ENCODE data around the gene DSG1. TPM values are rescaled to one million over a fixed set of nuclear protein-coding genes. Genes with fewer than 3 reads are reported as not detected.

Gene DSG1
- total and polyA plus RNA-seq, 2 of the 8 experiments (the other 6 are each of a cell fraction or from before 2014, with no cell fraction given): 0.06 TPM; not detected in 1

DNA sequence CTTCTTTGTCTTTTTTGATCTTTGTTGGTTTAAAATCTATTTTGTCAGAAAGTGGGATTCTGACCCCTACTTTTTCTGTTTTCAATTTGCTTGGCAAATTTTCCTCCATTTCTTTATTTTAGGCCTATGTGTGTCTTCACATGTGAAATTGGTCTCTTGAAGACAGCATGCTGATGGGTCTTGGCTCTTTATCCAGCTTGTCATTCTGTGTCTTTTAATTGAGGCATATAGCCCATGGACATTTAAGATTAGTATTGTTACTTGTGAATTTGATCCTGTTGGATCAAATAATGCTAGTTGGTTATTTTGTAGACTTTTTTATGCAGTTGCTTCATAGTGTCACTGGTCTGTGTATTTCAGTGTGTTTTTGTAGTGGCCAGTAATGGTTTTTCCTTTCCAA is 26.3 kb upstream of the DSG1 start:
- ChIA-PET POLR2A (ENCODE audit: partially characterized antibody) (no interaction called here), CTCF (ENCODE audit: partially characterized antibody) (no interaction called here)
- Histone ChIP-seq H3K4me1 (replicated peaks in 1 of 4; ENCODE audit: control insufficient read depth in 3 of 4, insufficient read depth in 4 of 4, low read length in 3 of 4) (no peaks in the 10 kb centered on the region), H3K18ac (ENCODE audit: extremely low read depth, low read length) (no peak overlapping the region), H3K79me2 (ENCODE audit: control insufficient read depth in 1 of 2, insufficient read depth in 2 of 2, low read length in 2 of 2) (no peaks in the 10 kb centered on the region), H4K5ac (ENCODE audit: insufficient read length, low read depth, low read length) (no peak overlapping the region), H3K14ac (ENCODE audit: insufficient read length) (no peak overlapping the region), H3K79me1 (ENCODE audit: low read depth, low read length) (no peaks in the 10 kb centered on the region), H4K20me1 (replicated peaks in 1 of 2; ENCODE audit: control insufficient read depth in 1 of 2, insufficient read depth in 2 of 2, low read length in 2 of 2) (no peaks in the 10 kb centered on the region), H3K9me3 (ENCODE audit: insufficient read depth in 2 of 2, low read depth in 1 of 2, low read length in 1 of 2) (peaks cover 3 to 5% of the 10 kb centered on the region in 2 experiments; a peak in 1 of 4 replicates), H3K4me2 (ENCODE audit: insufficient read depth in 1 of 2, low read depth in 2 of 2, low read length in 2 of 2) (no peak overlapping the region), H3K4ac (replicated peaks; ENCODE audit: insufficient read length, low read depth, low read length) (no peak overlapping the region), H3K23ac (ENCODE audit: insufficient read length) (no peak overlapping the region), H3K9ac (replicated peaks in 1 of 4; ENCODE audit: extremely low read depth in 1 of 4, low read depth in 3 of 4, low read length in 3 of 4) (no peak overlapping the region), H3K23me2 (ENCODE audit: low read depth, low read length) (no peaks in the 10 kb centered on the region; the same call in 1 of the 2 replicates), H2BK20ac (ENCODE audit: low read length) (no peak overlapping the region), H3K56ac (replicated peaks; ENCODE audit: insufficient read length, low read depth, low read length) (no peak overlapping the region), H2AK5ac (ENCODE audit: low read depth, low read length) (no peak overlapping the region), H2BK120ac (replicated peaks; ENCODE audit: low read depth, low read length) (no peak overlapping the region), H4K91ac (replicated peaks; ENCODE audit: insufficient read length, low read length) (no peak overlapping the region), H2AFZ (ENCODE audit: low read length) (no peak overlapping the region), H4K8ac (ENCODE audit: extremely low read depth, insufficient read depth, low read length) (no peak overlapping the region), H2BK5ac (ENCODE audit: low read depth, low read length) (no peak overlapping the region), H2BK12ac (ENCODE audit: low read depth, low read length) (no peak overlapping the region), H2BK15ac (ENCODE audit: low read length) (no peak overlapping the region), H3K27ac (ENCODE audit: low read depth, low read length) (no peak overlapping the region), H3K27me3 (replicated peaks in 1 of 4; ENCODE audit: control insufficient read depth in 3 of 4, extremely low read depth in 1 of 4, insufficient read depth in 3 of 4, low read length in 3 of 4) (no peaks in the 10 kb centered on the region), H3K36me3 (ENCODE audit: control insufficient read depth in 2 of 4, insufficient read depth in 4 of 4, low read length in 3 of 4) (no peaks in the 10 kb centered on the region), H3K4me3 (ENCODE audit: extremely low read depth in 1 of 4, insufficient read depth in 2 of 4, low read depth in 3 of 4, low read length in 4 of 4) (no peak overlapping the region)
- no peak for TF ChIP-seq SP2 (IDR thresholded peaks at IDR 0.05; ENCODE audit: low read length)
- TF ChIP-seq HDAC2 (IDR thresholded peaks at IDR 0.05; ENCODE audit: borderline replicate concordance in 1 of 2, low read depth in 2 of 2, low read length in 2 of 2): no peak
- no peak for TF ChIP-seq RBBP5 (IDR thresholded peaks at IDR 0.05; ENCODE audit: borderline replicate concordance, low read depth, low read length)
- TF ChIP-seq TBP (IDR thresholded peaks at IDR 0.05; ENCODE audit: low read depth, low read length): no peak
- no peak for TF ChIP-seq CTBP2 (IDR thresholded peaks at IDR 0.05; ENCODE audit: borderline replicate concordance, insufficient read depth, insufficient read length, low read length)
- TF ChIP-seq SRF (IDR thresholded peaks at IDR 0.05; ENCODE audit: low read depth, low read length): no peak
- no peak for TF ChIP-seq HDAC6 (IDR thresholded peaks at IDR 0.05; ENCODE audit: low read depth, low read length)
- DNase-seq (ENCODE audit: low read depth in 1 of 2, low spot score in 2 of 2): no peak
- no peak for FAIRE-seq
